SU-DHL-6 (cell line): Measurements from ENCODE around the gene ONECUT1.

Experiments used
- H2AFZ ChIP-seq: fragments of 200-600 bp; sonication (generic); 2 replicates; pipeline ENCODE4 v1.6.1; 2014; ENCODE audit warnings: low read depth, mild to moderate bottlenecking, moderate library complexity, mixed read lengths, antibody characterized with exemption, low read length; ENCODE audit not compliant: severe bottlenecking
- H3F3A ChIP-seq: fragments of 200-600 bp; shearing (Covaris generic); 2 replicates; pipeline ENCODE4 v1.6.0; 2016; ENCODE audit warnings: antibody characterized with exemption, mild to moderate bottlenecking; ENCODE audit not compliant: insufficient read depth
- H3K27ac ChIP-seq: fragments of 200-600 bp; sonication (generic); 2 replicates; pipeline ENCODE4 v1.5.1; 2016; ENCODE audit warnings: low read depth, mild to moderate bottlenecking, low read length, moderate library complexity, mixed read lengths
- H3K27me3 ChIP-seq: fragments of 200-600 bp; sonication (generic), shearing (Covaris generic); 2 replicates; pipeline ENCODE4 v1.6.0; 2014; ENCODE audit warnings: mild to moderate bottlenecking, low read length
- H3K36me3 ChIP-seq: fragments of 200-600 bp; sonication (generic); 2 replicates; pipeline ENCODE4 v1.6.1; 2014; ENCODE audit warnings: mild to moderate bottlenecking, low read length, mixed read lengths
- H3K4me2 ChIP-seq: fragments of 300-600, 200-600 bp; shearing (Covaris generic), sonication (generic); 2 replicates; pipeline ENCODE4 v1.6.0; 2014; ENCODE audit warnings: low read length, low read depth, mild to moderate bottlenecking; ENCODE audit not compliant: poor library complexity, severe bottlenecking
- H3K4me3 ChIP-seq: fragments of 200-600 bp; sonication (generic); 2 replicates; pipeline ENCODE4 v1.5.1; 2014; ENCODE audit warnings: antibody characterized with exemption, low read length, mild to moderate bottlenecking, mixed read lengths; ENCODE audit not compliant: insufficient read depth, poor library complexity, severe bottlenecking
- H3K79me2 ChIP-seq: fragments of 200-600 bp; sonication (generic); 2 replicates; pipeline ENCODE4 v1.6.1; 2014; ENCODE audit warnings: mild to moderate bottlenecking, low read length, moderate library complexity; ENCODE audit not compliant: insufficient read depth
- H3K9ac ChIP-seq: fragments of 200-600 bp; sonication (generic); 2 replicates; pipeline ENCODE4 v1.7.0; 2014; ENCODE audit warnings: mild to moderate bottlenecking, low read length
- H3K9me2 ChIP-seq: fragments of 200-600 bp; sonication (generic); replicated peaks from 2 replicates; pipeline ENCODE4 v1.6.1; 2014; ENCODE audit warnings: low read length; ENCODE audit not compliant: insufficient read depth
- H3K9me3 ChIP-seq: fragments of 200-600 bp; sonication (generic); 2 replicates; pipeline ENCODE4 v1.6.1; 2014; ENCODE audit warnings: low read length, mixed read lengths; ENCODE audit not compliant: insufficient read depth
- H4K20me1 ChIP-seq: fragments of 200-600 bp; sonication (generic); 2 replicates; pipeline ENCODE4 v1.6.1; 2014; ENCODE audit warnings: low read depth, mild to moderate bottlenecking, antibody characterized with exemption, low read length, moderate library complexity, mixed read lengths
- EZH2phosphoT487 ChIP-seq: fragments of 200-600 bp; sonication (generic), shearing (Covaris generic); conservative IDR thresholded peaks from 2 replicates; pipeline ENCODE4 v1.6.1; 2018; ENCODE audit warnings: mild to moderate bottlenecking, antibody characterized with exemption, low read length, moderate library complexity, mixed read lengths
- TF ChIP-seq, protein P1 (sequence below): fragments of 200-600 bp; sonication (generic); IDR thresholded peaks from one replicate; pipeline ENCODE4 v1.5.1; 2017; ENCODE audit warnings: antibody characterized with exemption, mild to moderate bottlenecking, low read length, moderate library complexity; ENCODE audit not compliant: insufficient read depth, poor library complexity, severe bottlenecking

Gene ONECUT1

DNA sequence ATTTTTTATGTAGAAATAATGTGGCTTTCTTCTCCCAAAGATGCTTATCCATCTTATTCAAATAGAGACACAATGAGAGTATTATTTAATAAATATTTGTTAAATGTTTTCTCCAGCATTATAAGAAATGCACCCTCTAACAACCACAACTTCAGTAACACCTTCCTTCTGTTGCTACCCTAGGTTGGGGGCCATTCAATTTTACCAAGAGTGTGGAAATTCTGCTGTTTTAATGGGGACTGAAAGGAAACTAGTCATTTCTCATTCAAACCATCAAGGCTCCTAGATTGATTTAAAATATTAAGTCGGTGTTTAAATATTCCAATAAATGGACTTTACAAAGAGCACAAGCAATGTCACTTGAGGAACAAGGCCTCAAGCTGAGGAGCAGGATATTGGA lies 7.6 kb downstream of the ONECUT1 start:
- no peak overlapping the region for H3K27ac ChIP-seq
- H4K20me1 ChIP-seq: no peaks in the 10 kb centered on the region
- no peak overlapping the region for H3K4me3 ChIP-seq
- no peaks in the 10 kb centered on the region for H3K36me3 ChIP-seq
- TF ChIP-seq EZH2phosphoT487: no peak
- H3F3A ChIP-seq: no peaks in the 10 kb centered on the region
- no peaks in the 10 kb centered on the region for H3K27me3 ChIP-seq
- H3K9me2 ChIP-seq: no peaks in the 10 kb centered on the region
- no peaks in the 10 kb centered on the region for H3K9me3 ChIP-seq
- no peak overlapping the region for H3K9ac ChIP-seq
- no peaks in the 10 kb centered on the region for H3K79me2 ChIP-seq
- H2AFZ ChIP-seq: no peak overlapping the region
- H3K4me2 ChIP-seq: no peak overlapping the region

DNA sequence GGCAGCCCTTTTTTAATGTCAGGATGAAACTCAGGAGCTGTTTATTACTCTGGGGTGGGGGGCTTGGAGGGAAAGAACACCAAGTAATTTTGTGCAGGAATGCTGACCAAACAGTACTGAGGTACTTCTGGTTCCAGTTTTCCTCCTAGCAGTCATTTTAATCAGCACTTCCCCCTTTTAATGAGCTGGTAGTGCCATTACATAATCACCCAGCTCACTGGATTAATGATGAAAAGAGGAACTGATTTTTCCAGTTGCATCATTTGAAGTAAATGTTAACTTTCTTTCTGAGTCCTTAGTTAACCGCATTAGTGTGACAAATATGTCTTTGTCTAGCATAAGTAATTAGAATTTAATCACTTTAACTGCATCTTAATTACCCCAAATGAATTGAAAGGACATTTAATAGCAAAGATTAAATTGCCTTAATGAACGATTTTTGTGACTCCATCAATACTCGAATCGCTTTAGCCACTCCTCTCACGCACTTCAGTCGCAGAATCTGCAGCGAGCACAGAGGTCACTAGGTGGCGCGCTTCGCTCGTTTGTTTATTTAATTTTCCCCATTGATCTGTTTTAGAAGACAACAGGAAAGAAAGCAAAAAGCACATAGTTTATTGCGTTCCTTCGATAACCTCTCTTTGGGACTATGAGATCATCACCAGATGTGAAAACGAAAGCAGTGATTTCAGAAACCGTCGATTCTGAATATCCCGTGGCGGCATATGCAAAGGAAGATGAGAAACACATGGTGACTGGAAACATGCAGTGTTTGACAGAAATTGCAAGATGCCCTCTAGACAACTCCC lies 9.8 kb downstream of the ONECUT1 start:
- Histone ChIP-seq H3K27ac (no peak overlapping the region), H3K27me3 (no peaks in the 10 kb centered on the region), H2AFZ (no peak overlapping the region)

DNA sequence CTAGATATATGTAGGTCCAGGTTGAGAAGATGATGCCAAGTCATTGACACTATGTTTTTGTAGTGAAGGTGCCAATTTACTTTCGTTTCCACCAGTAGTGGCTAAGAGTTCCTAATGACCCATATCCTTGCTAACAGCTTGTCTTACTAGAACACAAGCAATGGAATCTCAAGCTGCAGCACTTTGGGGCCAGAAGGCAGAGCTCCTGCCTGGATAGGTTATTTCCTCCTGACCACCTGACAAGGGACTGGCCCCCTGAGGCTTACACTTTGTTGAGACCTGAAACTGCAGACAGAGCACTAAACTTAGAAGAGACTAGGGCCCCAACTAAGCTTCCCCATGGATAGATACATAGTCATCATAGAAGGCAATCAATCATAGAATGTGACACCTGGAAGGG lies 11.7 kb downstream of the ONECUT1 start:
- Histone ChIP-seq H3K9me2 (no peaks in the 10 kb centered on the region), H3F3A (no peaks in the 10 kb centered on the region), H3K9ac (no peak overlapping the region), H4K20me1 (no peaks in the 10 kb centered on the region), H3K9me3 (no peaks in the 10 kb centered on the region), H3K4me2 (no peak overlapping the region), H3K79me2 (no peaks in the 10 kb centered on the region), H2AFZ (no peak overlapping the region), H3K27me3 (no peaks in the 10 kb centered on the region), H3K4me3 (no peak overlapping the region), H3K27ac (no peak overlapping the region), H3K36me3 (no peaks in the 10 kb centered on the region)
- TF ChIP-seq, protein P1, sequence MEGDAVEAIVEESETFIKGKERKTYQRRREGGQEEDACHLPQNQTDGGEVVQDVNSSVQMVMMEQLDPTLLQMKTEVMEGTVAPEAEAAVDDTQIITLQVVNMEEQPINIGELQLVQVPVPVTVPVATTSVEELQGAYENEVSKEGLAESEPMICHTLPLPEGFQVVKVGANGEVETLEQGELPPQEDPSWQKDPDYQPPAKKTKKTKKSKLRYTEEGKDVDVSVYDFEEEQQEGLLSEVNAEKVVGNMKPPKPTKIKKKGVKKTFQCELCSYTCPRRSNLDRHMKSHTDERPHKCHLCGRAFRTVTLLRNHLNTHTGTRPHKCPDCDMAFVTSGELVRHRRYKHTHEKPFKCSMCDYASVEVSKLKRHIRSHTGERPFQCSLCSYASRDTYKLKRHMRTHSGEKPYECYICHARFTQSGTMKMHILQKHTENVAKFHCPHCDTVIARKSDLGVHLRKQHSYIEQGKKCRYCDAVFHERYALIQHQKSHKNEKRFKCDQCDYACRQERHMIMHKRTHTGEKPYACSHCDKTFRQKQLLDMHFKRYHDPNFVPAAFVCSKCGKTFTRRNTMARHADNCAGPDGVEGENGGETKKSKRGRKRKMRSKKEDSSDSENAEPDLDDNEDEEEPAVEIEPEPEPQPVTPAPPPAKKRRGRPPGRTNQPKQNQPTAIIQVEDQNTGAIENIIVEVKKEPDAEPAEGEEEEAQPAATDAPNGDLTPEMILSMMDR: no peak
- no peak for TF ChIP-seq EZH2phosphoT487

More for the DNA sequence above, 9.8 kb downstream of the ONECUT1 start:
- no peaks in the 10 kb centered on the region for H3K9me2 ChIP-seq
- H3K4me2 ChIP-seq: peak overlapping the region; percentile 19
- no peaks in the 10 kb centered on the region for H3K36me3 ChIP-seq
- no peaks in the 10 kb centered on the region for H4K20me1 ChIP-seq
- no peak overlapping the region for H3K4me3 ChIP-seq
- H3K9me3 ChIP-seq: no peaks in the 10 kb centered on the region
- no peaks in the 10 kb centered on the region for H3K79me2 ChIP-seq
- TF ChIP-seq, protein P1: peak; percentile 95
- TF ChIP-seq EZH2phosphoT487: no peak
- H3K9ac ChIP-seq: no peak overlapping the region
- no peaks in the 10 kb centered on the region for H3F3A ChIP-seq

DNA sequence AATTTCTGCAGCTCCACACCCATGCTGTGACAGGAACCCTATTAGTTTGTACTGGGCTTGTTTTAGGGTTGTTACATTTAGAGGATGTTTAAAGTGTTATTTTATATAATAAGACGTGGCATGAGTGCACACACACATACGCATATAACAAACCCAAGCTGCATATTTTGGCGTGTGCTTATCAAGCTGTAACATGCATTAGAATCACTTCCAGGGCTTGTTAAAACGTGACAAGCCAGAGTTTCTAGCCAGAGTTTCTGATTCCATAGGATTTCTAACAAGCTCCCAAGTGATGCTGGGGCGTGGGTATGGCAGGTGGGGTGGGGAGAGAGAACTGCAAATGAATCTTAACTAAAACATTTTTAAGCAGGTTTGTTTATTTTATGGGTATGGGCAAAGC lies 17.4 kb downstream of the ONECUT1 start:
- Histone ChIP-seq H3K36me3 (no peaks in the 10 kb centered on the region), H3K79me2 (no peaks in the 10 kb centered on the region), H3K4me2 (no peak overlapping the region), H3K9me2 (no peaks in the 10 kb centered on the region), H4K20me1 (no peaks in the 10 kb centered on the region), H3K27ac (no peak overlapping the region), H3K27me3 (no peaks in the 10 kb centered on the region), H3K9me3 (no peaks in the 10 kb centered on the region), H3K9ac (no peak overlapping the region), H2AFZ (no peak overlapping the region), H3F3A (no peaks in the 10 kb centered on the region), H3K4me3 (no peak overlapping the region)
- TF ChIP-seq, protein P1: no peak
- no peak for TF ChIP-seq EZH2phosphoT487
